OCI-LY3 (cell line): Measurements from ENCODE around the gene CDC45.
"Not testable (repeated sequence)": the region's sequence is repeated elsewhere in the genome, so short reads cannot be mapped to it uniquely, and the experiment has no call there.

Experiments used
- H2AFZ ChIP-seq: fragments of 200-600, 300-600 bp; shearing (Covaris generic); 2 replicates; pipeline ENCODE4 v1.6.0; 2014; ENCODE audit warnings: antibody characterized with exemption, low read depth, low read length
- H3K27ac ChIP-seq: fragments of 200-600, 300-600 bp; sonication (generic); 2 replicates; pipeline ENCODE4 v1.5.1; 2014; ENCODE audit warnings: mild to moderate bottlenecking, low read length, moderate library complexity, mixed read lengths
- H3K27me3 ChIP-seq: fragments of 200-600, 300-600 bp; sonication (generic); 2 replicates; pipeline ENCODE4 v1.6.1; 2014; ENCODE audit warnings: low read depth, low read length, mixed read lengths
- H3K36me3 ChIP-seq: fragments of 200-600, 300-600 bp; sonication (generic); replicated peaks from 2 replicates; pipeline ENCODE3; 2014; ENCODE audit warnings: low read depth, low read length, mixed read lengths
- H3K4me1 ChIP-seq: fragments of 300-600, 200-600 bp; sonication (generic); 2 replicates; pipeline ENCODE4 v1.6.1; 2014; ENCODE audit warnings: low read length, mixed read lengths
- H3K4me2 ChIP-seq: fragments of 200-600, 300-600 bp; sonication (generic); 2 replicates; pipeline ENCODE4 v1.6.1; 2014; ENCODE audit warnings: low read length, mixed read lengths
- H3K4me3 ChIP-seq: fragments of 300-600, 200-600 bp; sonication (generic); 2 replicates; pipeline ENCODE4 v1.5.1; 2014; ENCODE audit warnings: antibody characterized with exemption, mild to moderate bottlenecking, low read length, moderate library complexity
- H3K79me2 ChIP-seq: fragments of 300-600, 200-600 bp; shearing (Covaris generic); 2 replicates; pipeline ENCODE4 v1.6.1; 2014; ENCODE audit warnings: mild to moderate bottlenecking, low read length, mixed read lengths
- H3K9ac ChIP-seq: fragments of 300-600, 200-600 bp; shearing (Covaris generic); 2 replicates; pipeline ENCODE4 v1.6.0; 2014; ENCODE audit warnings: mild to moderate bottlenecking, low read length, moderate library complexity
- H3K9me3 ChIP-seq: fragments of 200-600, 300-600 bp; shearing (Covaris generic); 2 replicates; pipeline ENCODE4 v1.6.1; 2014; ENCODE audit warnings: low read length, mixed read lengths; ENCODE audit not compliant: insufficient read depth
- H4K20me1 ChIP-seq: fragments of 200-600, 300-600 bp; sonication (generic); 2 replicates; pipeline ENCODE4 v1.6.1; 2016; ENCODE audit warnings: low read length, mixed read lengths; ENCODE audit not compliant: insufficient read depth
- EZH2phosphoT487 ChIP-seq: fragments of 200-600 bp; shearing (Covaris generic); IDR thresholded peaks from 2 replicates; pipeline ENCODE4 v1.6.1; 2018; ENCODE audit warnings: antibody characterized with exemption, mixed run types, low read depth
- TF ChIP-seq, protein P1 (sequence below): fragments of 200-600, 300-600 bp; sonication (generic); IDR thresholded peaks from 2 replicates; pipeline ENCODE4 v1.5.1; 2014; ENCODE audit warnings: antibody characterized with exemption, low read length, low read depth

CDC45 gene

DNA sequence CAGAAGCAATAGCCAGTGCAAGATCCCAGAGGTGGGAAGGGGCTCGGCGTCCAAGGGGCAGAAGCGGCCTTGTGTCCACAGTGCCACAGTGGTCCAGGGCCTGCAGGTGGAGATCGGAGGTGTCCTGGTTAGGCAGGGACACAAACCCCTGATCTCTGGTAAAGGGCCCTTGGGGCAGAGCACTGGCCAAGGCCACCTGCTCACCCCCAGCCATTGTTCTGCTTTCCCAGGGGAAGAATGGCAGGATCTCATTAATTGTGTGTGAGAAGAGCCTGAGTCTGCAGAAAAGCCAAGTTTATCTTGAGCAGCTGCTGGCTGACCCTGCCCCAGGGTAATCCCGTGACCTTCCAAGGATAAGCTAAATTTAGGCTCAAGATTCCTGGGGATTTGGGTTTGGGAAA lies 47.6 kb downstream of the CDC45 start:
- no peaks in the 10 kb centered on the region for H3K9me3 ChIP-seq
- H3K4me2 ChIP-seq, result no peak overlapping the region
- TF ChIP-seq, protein P1, sequence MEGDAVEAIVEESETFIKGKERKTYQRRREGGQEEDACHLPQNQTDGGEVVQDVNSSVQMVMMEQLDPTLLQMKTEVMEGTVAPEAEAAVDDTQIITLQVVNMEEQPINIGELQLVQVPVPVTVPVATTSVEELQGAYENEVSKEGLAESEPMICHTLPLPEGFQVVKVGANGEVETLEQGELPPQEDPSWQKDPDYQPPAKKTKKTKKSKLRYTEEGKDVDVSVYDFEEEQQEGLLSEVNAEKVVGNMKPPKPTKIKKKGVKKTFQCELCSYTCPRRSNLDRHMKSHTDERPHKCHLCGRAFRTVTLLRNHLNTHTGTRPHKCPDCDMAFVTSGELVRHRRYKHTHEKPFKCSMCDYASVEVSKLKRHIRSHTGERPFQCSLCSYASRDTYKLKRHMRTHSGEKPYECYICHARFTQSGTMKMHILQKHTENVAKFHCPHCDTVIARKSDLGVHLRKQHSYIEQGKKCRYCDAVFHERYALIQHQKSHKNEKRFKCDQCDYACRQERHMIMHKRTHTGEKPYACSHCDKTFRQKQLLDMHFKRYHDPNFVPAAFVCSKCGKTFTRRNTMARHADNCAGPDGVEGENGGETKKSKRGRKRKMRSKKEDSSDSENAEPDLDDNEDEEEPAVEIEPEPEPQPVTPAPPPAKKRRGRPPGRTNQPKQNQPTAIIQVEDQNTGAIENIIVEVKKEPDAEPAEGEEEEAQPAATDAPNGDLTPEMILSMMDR, result no peak
- TF ChIP-seq EZH2phosphoT487, result no peak
- H2AFZ ChIP-seq, result no peak overlapping the region
- H3K9ac ChIP-seq, result no peak overlapping the region
- H3K27me3 ChIP-seq, result peaks cover 12% of the 10 kb centered on the region; the same call in 1 of the 2 replicates
- H3K4me3 ChIP-seq, result no peak overlapping the region
- H3K4me1 ChIP-seq, result peaks cover 10% of the 10 kb centered on the region
- H3K36me3 ChIP-seq, result no peaks in the 10 kb centered on the region
- no peaks in the 10 kb centered on the region for H4K20me1 ChIP-seq
- no peak overlapping the region for H3K27ac ChIP-seq
- no peaks in the 10 kb centered on the region for H3K79me2 ChIP-seq

DNA sequence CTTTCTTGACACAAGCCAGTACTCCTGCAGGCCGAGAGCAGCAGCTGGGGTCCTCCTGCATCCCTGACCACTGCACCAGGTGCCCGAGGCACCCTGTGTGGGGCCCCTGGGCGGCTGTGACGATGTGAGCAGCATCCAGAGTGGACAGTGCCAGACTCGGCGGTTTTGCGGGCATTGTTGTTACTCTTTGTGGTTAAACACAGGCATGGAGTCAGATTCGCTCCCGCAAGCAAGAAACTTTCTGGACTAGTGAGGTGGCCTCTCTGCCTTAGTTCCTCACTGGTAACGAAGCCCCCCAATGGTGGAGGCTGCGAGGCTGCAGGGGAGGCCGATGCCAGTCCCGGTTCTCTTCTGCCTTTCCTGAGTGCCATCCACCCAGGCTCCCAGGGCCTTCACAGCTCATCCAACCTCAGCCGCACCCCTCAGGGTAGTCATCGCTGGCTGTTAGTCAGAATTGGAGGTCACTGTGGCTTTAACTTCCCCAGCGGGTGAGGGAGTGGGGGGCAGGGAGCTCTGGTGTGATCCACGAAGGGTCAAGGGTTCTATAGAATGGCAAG lies 48.2 kb downstream of the CDC45 start:
- Histone ChIP-seq H3K79me2 (no peaks in the 10 kb centered on the region), H3K4me3 (no peak overlapping the region), H2AFZ (no peak overlapping the region), H3K36me3 (no peaks in the 10 kb centered on the region), H3K4me1 (peaks cover 10% of the 10 kb centered on the region), H3K27ac (no peak overlapping the region), H3K9ac (no peak overlapping the region), H3K9me3 (no peaks in the 10 kb centered on the region), H3K4me2 (no peak overlapping the region), H3K27me3 (peaks cover 12% of the 10 kb centered on the region; the same call in 1 of the 2 replicates), H4K20me1 (no peaks in the 10 kb centered on the region)
- TF ChIP-seq, protein P1, result no peak
- TF ChIP-seq EZH2phosphoT487, result no peak

- Histone ChIP-seq H3K79me2 (no peaks in the 10 kb centered on the region), H3K27me3 (peaks cover 10% of the 10 kb centered on the region; the same call in 1 of the 2 replicates), H3K4me1 (peaks cover 10% of the 10 kb centered on the region), H3K27ac (no peak overlapping the region), H3K4me3 (no peak overlapping the region), H3K36me3 (no peaks in the 10 kb centered on the region), H3K9ac (no peak overlapping the region), H3K9me3 (no peaks in the 10 kb centered on the region), H3K4me2 (no peak overlapping the region), H4K20me1 (no peaks in the 10 kb centered on the region), H2AFZ (no peak overlapping the region)
- TF ChIP-seq EZH2phosphoT487, result no peak
- TF ChIP-seq, protein P1, result no peak
Measured at GRCh38 chr22:19529811-19530210, 50.1 kb downstream of the CDC45 start.

- no peak for TF ChIP-seq EZH2phosphoT487
- TF ChIP-seq, protein P1, result no peak
- H2AFZ ChIP-seq, result no peak overlapping the region
- H4K20me1 ChIP-seq, result no peaks in the 10 kb centered on the region
Measured at GRCh38 chr22:19530751-19531150, 51.0 kb downstream of the CDC45 start.

DNA sequence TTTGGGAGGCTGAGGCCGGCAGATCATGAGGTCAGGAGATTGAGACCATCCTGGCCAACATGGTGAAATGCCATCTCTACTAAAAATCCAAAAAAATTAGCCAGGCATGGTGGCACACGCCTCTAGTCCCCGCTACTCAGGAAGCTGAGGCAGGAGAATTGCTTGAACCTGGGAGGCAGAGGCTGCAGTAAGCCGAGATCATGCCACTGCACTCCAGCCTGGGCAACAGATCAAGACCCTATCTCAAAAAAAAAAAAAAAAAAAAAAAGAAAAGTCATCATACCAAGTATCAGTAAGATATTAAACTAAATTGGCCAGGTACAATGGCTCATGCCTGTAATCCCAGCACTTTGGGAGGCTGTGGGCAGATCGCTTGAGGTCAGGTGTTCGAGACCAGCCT lies 51.6 kb downstream of the CDC45 start:
- H3K9ac ChIP-seq, H3K9me3 ChIP-seq, H3K4me3 ChIP-seq, H3K36me3 ChIP-seq, H3K4me2 ChIP-seq, H2AFZ ChIP-seq, H4K20me1 ChIP-seq, H3K27ac ChIP-seq, H3K79me2 ChIP-seq: not testable (repeated sequence)
- peaks cover 13% of the 10 kb centered on the region; the same call in 1 of the 2 replicates for H3K27me3 ChIP-seq
- peaks cover 10% of the 10 kb centered on the region for H3K4me1 ChIP-seq

More at GRCh38 chr22:19530751-19531150, 51.0 kb downstream of the CDC45 start:
- Histone ChIP-seq H3K79me2 (no peaks in the 10 kb centered on the region), H3K36me3 (no peaks in the 10 kb centered on the region), H3K4me1 (peaks cover 10% of the 10 kb centered on the region), H3K9ac (no peak overlapping the region), H3K4me2 (no peak overlapping the region), H3K4me3 (no peak overlapping the region), H3K27me3 (peaks cover 13% of the 10 kb centered on the region; the same call in 1 of the 2 replicates), H3K27ac (no peak overlapping the region), H3K9me3 (no peaks in the 10 kb centered on the region)
